ENCODE data around the gene PDZD7. TPM values are rescaled to one million over a fixed set of nuclear protein-coding genes. Genes with fewer than 3 reads are reported as not detected.

The PDZD7 gene
- total and polyA plus RNA-seq, 8 donors: 0.20 to 2.4 (median 0.76) TPM; not detected in 4

DNA sequence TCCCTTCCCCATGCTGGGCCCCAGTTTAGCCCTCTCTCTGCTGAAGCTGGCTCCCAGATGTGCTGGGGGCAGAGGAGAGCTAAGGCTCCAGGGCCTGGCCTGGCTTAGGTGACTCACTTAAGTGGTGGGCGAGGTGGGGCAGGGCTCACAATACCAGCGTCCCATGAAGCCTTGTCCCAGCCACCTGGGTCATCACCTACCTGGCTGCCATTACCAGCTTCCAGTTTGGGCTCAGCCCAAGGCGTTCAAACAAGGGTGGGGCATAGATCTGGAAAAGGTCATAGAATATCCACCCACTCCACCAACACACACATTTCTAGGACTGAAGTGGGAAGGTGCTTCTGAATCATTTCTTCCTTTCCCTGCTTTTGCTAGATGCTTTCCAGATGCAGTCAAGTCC lies 39.2 kb upstream of the PDZD7 start:
- 14 to 59% (median 38%) methylated on average over 1 to 3 of the region's 3 CpGs for WGBS, 5 donors
- intact Hi-C loops (cut with DNase I; ENCODE audit: low total_unique reads): no loop called here
- no peak overlapping the region for H3K4me3 ChIP-seq
- H3K9me3 ChIP-seq: no peaks in the 10 kb centered on the region
- peaks cover 0 to 62% (median 18%) of the 10 kb centered on the region in 3 donors for H3K27me3 ChIP-seq
- no peaks in the 10 kb centered on the region for H3K36me3 ChIP-seq
- peaks cover 26 to 40% (median 32%) of the 10 kb centered on the region in 4 donors for H3K4me1 ChIP-seq
- TF ChIP-seq POLR2A (IDR thresholded peaks at IDR 0.05) (no peak), POLR2AphosphoS5 (IDR thresholded peaks at IDR 0.05) (peak in 2 of 3 donors; percentile 59 to 65), EP300 (IDR thresholded peaks at IDR 0.05) (no peak)
- TF ChIP-seq, protein P1, sequence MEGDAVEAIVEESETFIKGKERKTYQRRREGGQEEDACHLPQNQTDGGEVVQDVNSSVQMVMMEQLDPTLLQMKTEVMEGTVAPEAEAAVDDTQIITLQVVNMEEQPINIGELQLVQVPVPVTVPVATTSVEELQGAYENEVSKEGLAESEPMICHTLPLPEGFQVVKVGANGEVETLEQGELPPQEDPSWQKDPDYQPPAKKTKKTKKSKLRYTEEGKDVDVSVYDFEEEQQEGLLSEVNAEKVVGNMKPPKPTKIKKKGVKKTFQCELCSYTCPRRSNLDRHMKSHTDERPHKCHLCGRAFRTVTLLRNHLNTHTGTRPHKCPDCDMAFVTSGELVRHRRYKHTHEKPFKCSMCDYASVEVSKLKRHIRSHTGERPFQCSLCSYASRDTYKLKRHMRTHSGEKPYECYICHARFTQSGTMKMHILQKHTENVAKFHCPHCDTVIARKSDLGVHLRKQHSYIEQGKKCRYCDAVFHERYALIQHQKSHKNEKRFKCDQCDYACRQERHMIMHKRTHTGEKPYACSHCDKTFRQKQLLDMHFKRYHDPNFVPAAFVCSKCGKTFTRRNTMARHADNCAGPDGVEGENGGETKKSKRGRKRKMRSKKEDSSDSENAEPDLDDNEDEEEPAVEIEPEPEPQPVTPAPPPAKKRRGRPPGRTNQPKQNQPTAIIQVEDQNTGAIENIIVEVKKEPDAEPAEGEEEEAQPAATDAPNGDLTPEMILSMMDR (IDR thresholded peaks at IDR 0.05): no peak
- DNase-seq: peak; percentile 54 to 55
- H3K27ac ChIP-seq: peak overlapping the region in 3 of 5 donors; percentile 44 to 68 (median 44)

DNA sequence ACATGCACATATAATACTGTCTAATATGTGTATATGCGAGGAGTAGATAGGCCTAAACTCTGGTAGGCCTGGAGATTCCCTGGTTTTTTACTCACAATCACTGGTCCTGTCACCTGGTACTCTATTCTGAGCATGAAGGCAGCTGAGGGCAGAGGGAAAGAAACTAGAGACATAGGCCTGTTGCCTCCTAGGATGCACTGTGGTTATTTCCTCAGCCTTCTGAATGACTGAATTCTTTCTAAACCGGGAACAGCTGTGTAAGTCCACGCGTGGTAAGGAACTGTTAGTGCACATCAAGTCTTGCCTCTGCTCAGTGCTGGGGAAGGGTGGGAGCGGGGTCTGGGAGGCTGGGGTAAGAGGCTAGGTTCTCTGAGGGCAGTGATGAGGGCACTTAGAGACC lies 38.5 kb upstream of the PDZD7 start:
- Histone ChIP-seq H3K4me1 (peaks cover 26 to 47% (median 39%) of the 10 kb centered on the region in 4 donors), H3K27me3 (peaks cover 0 to 62% (median 15%) of the 10 kb centered on the region in 3 donors), H3K4me3 (no peak overlapping the region), H3K9me3 (no peaks in the 10 kb centered on the region), H3K36me3 (no peaks in the 10 kb centered on the region), H3K27ac (peak overlapping the region in 2 of 5 donors; percentile 49 to 68)
- 60 to 86% (median 84%) methylated on average over 5 of the region's 5 CpGs for WGBS, 5 donors
- intact Hi-C loops (cut with DNase I; ENCODE audit: low total_unique reads): no loop called here
- no peak for DNase-seq
- TF ChIP-seq EP300 (IDR thresholded peaks at IDR 0.05) (no peak), POLR2A (IDR thresholded peaks at IDR 0.05) (no peak), POLR2AphosphoS5 (IDR thresholded peaks at IDR 0.05) (no peak)
- TF ChIP-seq, protein P1 (IDR thresholded peaks at IDR 0.05): no peak

DNA sequence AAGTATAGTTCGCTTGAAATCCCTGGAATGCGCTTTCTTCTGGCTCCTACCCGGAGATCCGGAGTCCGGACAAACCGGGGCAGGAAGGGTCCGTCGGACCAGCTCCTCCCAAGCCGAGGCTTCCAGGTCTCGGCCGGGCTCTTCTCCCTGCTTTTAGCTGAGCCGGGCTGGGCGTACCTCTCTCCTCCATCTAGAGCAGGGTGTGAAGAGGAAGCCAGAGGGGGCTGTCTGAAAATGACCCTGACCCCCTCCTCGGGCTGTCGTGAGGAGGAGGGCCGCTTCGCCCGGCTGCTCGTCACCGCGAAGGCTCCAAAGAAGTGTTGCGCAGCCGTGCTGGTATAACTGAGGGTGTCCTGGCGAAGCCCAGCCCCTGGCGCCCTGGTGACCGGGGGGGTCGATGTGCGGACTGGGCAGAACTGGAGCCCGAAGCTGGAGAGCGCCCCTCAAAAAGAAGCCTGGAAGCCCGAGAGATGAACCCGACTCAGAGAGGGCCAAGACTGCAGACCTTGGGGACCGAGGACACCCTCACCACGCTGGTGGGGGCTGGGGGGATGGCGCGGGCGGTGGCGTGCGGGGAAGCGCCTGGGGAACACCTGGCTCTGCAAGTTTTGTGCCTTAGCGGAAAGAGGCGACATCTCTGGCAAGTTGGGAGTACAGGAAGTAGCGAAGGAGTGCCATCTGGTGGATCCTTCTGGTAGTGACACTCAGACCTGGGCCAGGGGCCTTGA lies 36.6 kb upstream of the PDZD7 start:
- Histone ChIP-seq H3K27me3 (peaks cover 0 to 62% (median 4%) of the 10 kb centered on the region in 3 donors), H3K4me1 (peaks cover 35 to 66% (median 58%) of the 10 kb centered on the region in 4 donors), H3K27ac (peak overlapping the region; percentile 89 to 100 (median 98)), H3K36me3 (no peaks in the 10 kb centered on the region), H3K9me3 (no peaks in the 10 kb centered on the region), H3K4me3 (peak overlapping the region; percentile 52 to 74 (median 56))
- WGBS, 5 donors: 0 to 3% (median 1%) methylated on average over 35 to 43 of the region's 43 CpGs
- DNase-seq: peak; percentile 82 to 94
- intact Hi-C loops (cut with DNase I; ENCODE audit: low total_unique reads): no loop called here
- TF ChIP-seq POLR2AphosphoS5 (IDR thresholded peaks at IDR 0.05) (peak in 1 of 3 donors; percentile 73), EP300 (IDR thresholded peaks at IDR 0.05) (no peak)
- TF ChIP-seq, protein P1 (IDR thresholded peaks at IDR 0.05): peak in 6 of 7 experiments; percentile 38 to 94 (median 90)

DNA sequence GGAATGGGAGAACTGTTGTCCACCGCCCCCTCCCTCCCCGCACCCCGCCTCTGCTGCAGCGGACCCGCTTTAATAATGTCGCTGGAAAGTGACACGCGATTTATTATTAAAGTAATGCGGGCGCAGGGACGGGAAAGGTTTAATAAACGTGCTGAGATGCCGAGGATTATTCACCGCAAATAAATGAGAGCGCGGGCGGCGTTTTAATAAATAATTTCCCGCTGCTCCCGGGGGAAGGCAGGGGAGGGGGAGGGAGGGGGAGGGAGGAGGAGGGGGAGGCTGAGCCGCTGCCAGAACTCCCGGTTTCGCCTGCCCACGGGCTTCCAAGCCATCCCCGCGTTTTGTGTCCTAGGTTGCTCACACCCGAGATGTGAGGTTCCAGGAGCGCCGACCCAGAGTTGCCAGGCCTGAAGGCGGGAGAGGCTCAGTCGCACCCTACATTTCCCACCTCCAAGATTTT lies 36.0 kb upstream of the PDZD7 start:
- peak; percentile 42 to 63 for DNase-seq
- no peaks in the 10 kb centered on the region for H3K36me3 ChIP-seq
- peak overlapping the region; percentile 89 to 100 (median 98) for H3K27ac ChIP-seq
- intact Hi-C loops (cut with DNase I; ENCODE audit: low total_unique reads): no loop called here
- H3K4me3 ChIP-seq: peak overlapping the region; percentile 52 to 74 (median 56)
- H3K9me3 ChIP-seq: no peaks in the 10 kb centered on the region
- H3K4me1 ChIP-seq: peaks cover 39 to 69% (median 63%) of the 10 kb centered on the region in 4 donors
- WGBS, 5 donors: 0 to 2% (median 1%) methylated on average over 29 to 31 of the region's 31 CpGs
- TF ChIP-seq POLR2A (IDR thresholded peaks at IDR 0.05): no peak
- TF ChIP-seq, protein P1 (IDR thresholded peaks at IDR 0.05): no peak
- no peak for TF ChIP-seq EP300 (IDR thresholded peaks at IDR 0.05)
- no peak for TF ChIP-seq POLR2AphosphoS5 (IDR thresholded peaks at IDR 0.05)
- H3K27me3 ChIP-seq: peaks cover 0 to 60% (median 4%) of the 10 kb centered on the region in 3 donors

Measured in stomach (tissue), 9 donors.